Skin epidermis (tissue), 12 donors: ENCODE data around the gene CDPF1.

Experiments
- H3K27ac ChIP-seq, 21 experiments: fragments of 200-600 bp; sonication (generic) in 11 of 21; one replicate each; pipeline ENCODE4 v1.5.0; 2020; ENCODE audit warnings: mild to moderate bottlenecking in 3 of 21, inconsistent platforms in 2 of 21, moderate library complexity in 2 of 21
- H3K4me3 ChIP-seq, 7 experiments: fragments of 200-600 bp; sonication (generic) in 2 of 7; one replicate each; pipeline ENCODE4 v1.5.0; 2020; ENCODE audit warnings: inconsistent platforms in 2 of 7, mild to moderate bottlenecking in 2 of 7, moderate library complexity in 1 of 7

Gene CDPF1

GRCh38 chr22:46250035-46250782, at the start of gene CDPF1:
Gene CDPF1, minus strand, starts transcription at chr22:46250293. Its CDS starts 2,009 bp downstream, at chr22:46248284.
- H3K4me3 ChIP-seq: peak within 1 kb of the TSS; percentile 65 to 90 (median 82)
- peak within 1 kb of the TSS; percentile 69 to 95 (median 89) for H3K27ac ChIP-seq

- Histone ChIP-seq H3K27ac (no peak overlapping the region), H3K4me3 (no peak overlapping the region)
These were observed 49.0 kb upstream of the CDPF1 start for GRCh38 chr22:46299101-46299500.

- Histone ChIP-seq H3K27ac (peak overlapping the region in 13 of 21 experiments; percentile 22 to 97 (median 94)), H3K4me3 (peak overlapping the region; percentile 51 to 73 (median 66))
These were observed 47.2 kb upstream of the CDPF1 start for GRCh38 chr22:46297151-46297812.

GRCh38 chr22:46296257-46297150, 46.4 kb upstream of the CDPF1 start, which contains the start of gene GTSE1:
Gene GTSE1, plus strand, starts transcription at chr22:46296870. Its CDS starts 531 bp downstream, at chr22:46297401.
- peak within 1 kb of the TSS; percentile 14 to 97 (median 93) for H3K27ac ChIP-seq
- peak within 1 kb of the TSS; percentile 51 to 73 (median 66) for H3K4me3 ChIP-seq

- Histone ChIP-seq H3K27ac (peak overlapping the region in 17 of 21 experiments; percentile 76 to 97 (median 94)), H3K4me3 (peak overlapping the region in 6 of 7 experiments; percentile 51 to 73 (median 66))
These were observed 45.3 kb upstream of the CDPF1 start for GRCh38 chr22:46295277-46295971.

GRCh38 chr22:46294784-46295183, 44.7 kb upstream of the CDPF1 start:
- peak overlapping the region in 1 of 21 experiments; percentile 94 for H3K27ac ChIP-seq
- H3K4me3 ChIP-seq: no peak overlapping the region

GRCh38 chr22:46293577-46294260, 43.6 kb upstream of the CDPF1 start:
- peak overlapping the region in 12 of 21 experiments; percentile 22 to 82 (median 55) for H3K27ac ChIP-seq

GRCh38 chr22:46292732-46293131, 42.6 kb upstream of the CDPF1 start:
- Histone ChIP-seq H3K4me3 (no peak overlapping the region), H3K27ac (peak overlapping the region in 6 of 21 experiments; percentile 9 to 82 (median 60))

More at GRCh38 chr22:46293577-46294260, 43.6 kb upstream of the CDPF1 start:
- no peak overlapping the region for H3K4me3 ChIP-seq

- Histone ChIP-seq H3K4me3 (no peak overlapping the region), H3K27ac (peak overlapping the region in 2 of 21 experiments; percentile 9 to 17)
These were observed 42.1 kb upstream of the CDPF1 start for GRCh38 chr22:46292173-46292572.

- no peak overlapping the region for H3K27ac ChIP-seq
These were observed 41.0 kb upstream of the CDPF1 start for GRCh38 chr22:46290843-46291785.

GRCh38 chr22:46290121-46290842, 40.2 kb upstream of the CDPF1 start:
- H3K27ac ChIP-seq: no peak overlapping the region
- H3K4me3 ChIP-seq: no peak overlapping the region

More at GRCh38 chr22:46290843-46291785, 41.0 kb upstream of the CDPF1 start:
- no peak overlapping the region for H3K4me3 ChIP-seq

GRCh38 chr22:46289244-46289891, 39.3 kb upstream of the CDPF1 start:
- H3K4me3 ChIP-seq: no peak overlapping the region
- H3K27ac ChIP-seq: peak overlapping the region in 3 of 21 experiments; percentile 17 to 77 (median 21)

- no peak overlapping the region for H3K4me3 ChIP-seq
- peak overlapping the region in 9 of 21 experiments; percentile 17 to 77 (median 64) for H3K27ac ChIP-seq
These were observed 38.8 kb upstream of the CDPF1 start for GRCh38 chr22:46288846-46289243.

- Histone ChIP-seq H3K4me3 (peak overlapping the region in 4 of 7 experiments; percentile 4 to 14 (median 9)), H3K27ac (peak overlapping the region in 19 of 21 experiments; percentile 4 to 79 (median 63))
These were observed 38.0 kb upstream of the CDPF1 start for GRCh38 chr22:46287873-46288751.
